Ishikawa (cell line): ENCODE results near the gene TRPV2.

Experiments used
- CEBPB ChIP-seq: IDR thresholded peaks from 2 replicates; pipeline ENCODE4 v1.6.1; 2012
- MAX ChIP-seq: IDR thresholded peaks from 2 replicates; pipeline ENCODE4 v1.6.1; 2012

- TF ChIP-seq CEBPB (no peak), MAX (no peak)
Observed at GRCh38 chr17:16444258-16444886, 29.0 kb downstream of the TRPV2 start.
